NCI-H2107 treated with DMSO at 0.1 percent for 48 hours (cell line): Measurements from ENCODE around the gene PTPRN2.
"Not testable (repeated sequence)": the region's sequence is repeated elsewhere in the genome, so short reads cannot be mapped to it uniquely, and the experiment has no call there.

Experiments used
- DNase-seq: peaks from one replicate; lab custom pipeline; 2025; ENCODE audit not compliant: unreplicated experiment; lab: John Stamatoyannopoulos, UW

PTPRN2 gene

DNA sequence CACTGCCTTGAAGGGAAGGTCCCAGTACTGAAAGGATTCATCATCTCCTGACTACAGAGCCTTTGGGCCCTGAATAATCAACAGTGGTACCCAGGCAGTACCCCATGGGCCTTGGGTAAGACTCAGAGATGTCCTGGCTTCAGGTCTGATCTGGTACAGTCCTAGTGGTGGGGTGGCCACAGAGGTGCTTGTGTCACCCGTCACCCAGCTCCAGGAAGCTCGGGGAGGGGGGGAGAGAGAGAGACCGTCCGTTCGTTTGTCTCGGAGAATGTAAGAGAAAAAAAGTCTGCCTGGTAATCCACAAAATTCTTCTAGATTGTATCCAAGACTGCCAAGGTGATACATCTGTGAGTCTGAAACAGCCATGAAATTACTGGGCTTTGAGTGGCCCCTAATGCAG is 381.3 kb downstream of the PTPRN2 start:
- no peak for DNase-seq

GRCh38 chr7:158204453-158204852 is 383.2 kb downstream of the PTPRN2 start:
- no peak for DNase-seq

- not testable (repeated sequence) for DNase-seq
Measured at GRCh38 chr7:158203948-158204347, 383.7 kb downstream of the PTPRN2 start.

GRCh38 chr7:158194365-158194900 is 393.2 kb downstream of the PTPRN2 start:
- no peak for DNase-seq

DNA sequence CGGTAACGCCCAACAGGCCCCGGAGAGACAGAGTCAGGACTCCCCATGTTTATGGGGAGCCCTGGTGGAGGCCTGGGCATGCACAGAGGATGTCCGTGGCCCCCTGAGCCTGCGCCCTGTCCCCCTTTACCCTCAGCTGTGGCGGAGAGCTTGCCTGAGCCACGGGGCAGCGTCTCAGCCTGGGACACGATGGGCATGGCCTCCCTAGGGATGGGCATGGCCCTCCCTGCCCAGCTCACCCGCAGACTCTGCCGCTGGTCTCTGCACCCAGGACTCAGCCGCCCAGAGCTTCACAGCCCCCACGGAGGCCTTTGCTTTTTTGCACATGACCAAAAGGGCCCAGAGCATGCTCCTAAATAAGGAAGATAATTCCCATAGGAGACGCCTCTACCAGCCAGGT is 394.2 kb downstream of the PTPRN2 start:
- no peak for DNase-seq

DNA sequence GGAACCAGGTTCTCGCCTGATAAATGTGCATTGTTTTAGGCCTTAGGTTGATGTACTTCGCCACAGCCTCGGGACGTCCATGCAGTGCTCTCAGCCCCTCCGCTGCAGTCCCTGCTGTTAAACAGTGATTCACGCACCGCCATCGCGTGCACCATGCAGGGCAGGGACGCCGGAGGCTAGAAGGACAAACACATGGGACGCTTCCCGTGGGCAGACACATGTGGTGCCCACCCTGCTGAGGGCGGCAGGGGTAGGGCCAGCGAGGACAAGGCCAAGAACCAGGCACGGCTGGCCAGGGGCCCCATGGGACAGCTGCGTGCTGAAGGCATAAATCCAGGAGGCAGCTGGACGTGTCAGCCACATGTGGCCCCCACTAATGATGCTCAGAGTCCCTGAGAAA is 394.7 kb downstream of the PTPRN2 start:
- DNase-seq = no peak

DNA sequence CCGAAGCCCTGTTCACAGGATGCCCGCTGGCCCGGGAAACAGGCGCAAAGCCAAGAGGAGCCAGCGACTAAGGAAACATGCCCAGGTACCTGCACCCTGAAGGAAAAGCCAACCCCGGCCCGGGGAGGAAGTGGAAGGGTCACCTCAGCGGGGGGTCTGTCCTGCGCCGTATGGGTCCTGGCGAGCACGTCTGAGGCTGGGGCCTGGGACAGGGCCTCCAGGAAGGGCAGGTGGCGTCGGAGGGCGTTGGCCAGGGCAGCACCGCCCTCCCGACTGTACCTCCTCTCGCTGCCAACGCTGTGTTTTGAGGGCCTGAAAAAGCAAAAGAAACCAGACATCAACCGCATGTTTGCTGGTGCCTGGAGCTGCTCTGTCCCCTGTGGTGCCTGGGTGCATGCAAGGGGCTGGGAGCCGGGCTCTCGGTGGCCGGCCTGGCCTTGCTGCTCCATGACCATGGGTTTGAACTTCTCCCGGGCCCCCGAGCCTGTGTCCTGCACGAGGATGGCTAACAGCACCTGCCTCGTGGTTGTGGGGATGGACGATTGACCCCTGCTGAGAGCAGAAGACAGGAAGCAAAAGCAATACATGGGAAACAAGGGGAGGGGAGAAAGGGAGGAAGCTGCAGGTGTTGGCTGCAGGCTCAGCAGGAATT is 395.3 kb downstream of the PTPRN2 start:
- DNase-seq = no peak

DNA sequence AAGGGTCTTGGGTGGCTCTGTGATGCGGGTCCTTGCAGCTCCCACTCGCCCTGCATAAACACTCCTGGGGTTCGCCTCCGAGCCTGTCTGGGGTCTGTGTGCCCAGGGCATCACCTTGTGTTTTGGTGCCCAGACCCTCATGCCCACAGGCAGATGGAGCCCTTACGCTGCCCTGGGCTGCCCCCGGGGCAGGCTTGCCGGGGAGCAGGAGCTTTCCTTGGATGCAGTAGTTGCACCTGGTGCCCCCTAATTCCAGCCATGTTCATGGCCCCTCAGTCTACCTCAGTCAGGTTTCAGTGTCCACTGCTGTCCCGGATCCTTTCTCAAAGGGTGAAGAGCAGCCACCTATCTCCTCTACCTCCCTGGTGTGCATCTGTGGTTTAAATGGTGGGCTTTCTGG is 396.0 kb downstream of the PTPRN2 start:
- no peak for DNase-seq

GRCh38 chr7:158190756-158191155 is 396.9 kb downstream of the PTPRN2 start:
- DNase-seq = no peak

GRCh38 chr7:158188676-158189075 is 398.9 kb downstream of the PTPRN2 start:
- DNase-seq = no peak

- no peak for DNase-seq
Measured at GRCh38 chr7:158187694-158187994, 400.0 kb downstream of the PTPRN2 start.

DNA sequence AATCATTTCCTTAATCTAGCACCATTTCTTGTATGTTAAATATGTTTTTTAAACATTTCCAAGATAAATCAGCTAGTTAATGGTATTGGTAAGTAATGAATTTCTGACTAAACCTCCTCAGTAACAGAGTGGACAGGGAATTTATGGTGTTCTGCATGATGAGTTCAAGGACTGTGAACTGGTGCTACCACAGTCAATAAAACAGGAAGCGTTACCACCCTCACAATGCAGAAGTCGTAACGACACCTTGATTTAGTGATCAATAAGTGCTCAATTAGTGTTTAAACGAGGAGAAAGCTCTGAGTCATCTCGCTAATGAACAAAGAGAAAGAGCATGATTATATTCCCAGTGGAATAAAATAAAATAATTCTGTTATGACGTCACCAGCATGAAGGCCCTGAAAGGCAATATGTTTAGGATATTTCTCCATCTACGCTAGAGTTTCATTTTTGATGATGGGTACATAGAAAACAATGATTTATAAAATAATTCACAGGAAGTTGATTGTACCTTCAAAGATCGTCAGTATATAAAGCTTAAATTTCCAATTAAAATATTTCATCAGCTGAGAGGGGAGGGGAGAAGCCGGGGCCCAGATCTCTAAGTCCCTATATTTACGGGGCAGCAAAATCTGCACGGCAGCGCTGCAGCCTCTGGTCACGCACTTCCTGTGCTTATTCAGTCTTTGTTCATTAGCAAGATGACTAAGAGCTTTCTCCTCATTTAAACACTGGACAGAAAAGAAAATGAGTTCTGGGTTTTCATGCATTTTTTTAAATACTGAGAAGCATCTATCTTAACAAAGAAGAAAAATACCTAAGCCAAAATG is 400.5 kb downstream of the PTPRN2 start:
- DNase-seq = no peak

DNA sequence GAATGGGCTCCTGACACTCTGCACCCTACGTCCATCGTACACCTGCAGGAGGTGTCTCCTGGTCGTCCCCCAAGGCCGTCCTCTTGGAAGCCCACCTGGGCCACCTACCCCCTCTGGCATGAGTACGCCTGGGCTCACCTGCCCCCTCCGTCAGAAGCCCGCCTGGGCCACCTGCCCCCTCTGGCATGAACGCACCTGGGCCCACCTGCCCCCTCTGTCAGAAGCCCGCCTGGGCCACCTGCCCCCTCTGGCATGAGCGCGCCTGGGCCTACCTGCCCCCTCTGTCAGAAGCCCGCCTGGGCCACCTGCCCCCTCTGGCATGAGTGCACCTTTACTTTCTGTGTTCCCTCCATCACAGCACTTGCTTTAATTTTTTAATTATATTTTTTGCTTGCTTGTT is 401.2 kb downstream of the PTPRN2 start:
- DNase-seq = no peak

DNA sequence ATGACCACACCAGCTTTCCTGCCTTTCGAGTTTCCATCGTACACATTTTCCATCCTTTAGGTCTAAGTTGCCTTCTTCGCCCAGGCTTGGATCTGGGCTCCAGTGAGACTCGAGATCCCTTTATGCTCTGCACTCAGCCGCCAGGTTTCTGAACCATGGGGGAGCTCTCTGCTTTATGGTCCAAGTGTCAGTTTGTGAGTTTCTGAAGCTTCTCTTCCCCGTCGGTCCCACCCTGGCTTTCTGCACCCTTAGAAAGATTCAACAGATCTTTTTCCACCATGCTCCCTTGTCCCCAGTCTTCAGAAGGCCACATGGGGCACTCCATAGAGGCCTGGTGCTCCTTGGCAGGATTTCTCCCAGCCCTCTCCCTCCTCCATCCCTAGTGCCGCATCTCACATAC is 402.0 kb downstream of the PTPRN2 start:
- DNase-seq = no peak

GRCh38 chr7:158183431-158183830 is 404.2 kb downstream of the PTPRN2 start:
- no peak for DNase-seq

- no peak for DNase-seq
Measured at GRCh38 chr7:158176561-158177173, 411.0 kb downstream of the PTPRN2 start.

DNA sequence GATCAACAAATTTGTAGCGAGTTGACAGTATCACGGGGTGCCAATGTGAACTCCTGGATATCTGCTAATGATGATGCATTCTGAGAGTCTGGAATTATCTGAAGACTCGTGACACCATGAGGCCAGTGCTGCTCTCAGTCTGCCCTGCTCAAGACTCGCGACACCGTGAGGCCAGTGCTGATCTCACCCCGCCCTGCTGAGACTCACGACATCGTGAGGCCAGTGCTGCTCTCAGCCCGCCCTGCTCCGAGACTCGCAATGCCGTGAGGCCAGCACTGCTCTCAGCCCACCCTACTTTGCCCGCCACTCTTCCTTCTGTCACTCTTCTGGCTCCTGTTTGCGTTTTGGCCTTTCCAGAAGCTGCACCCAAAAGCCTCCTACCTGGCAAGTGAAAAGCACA is 411.8 kb downstream of the PTPRN2 start:
- DNase-seq = no peak

GRCh38 chr7:158174947-158175346 is 412.7 kb downstream of the PTPRN2 start:
- no peak for DNase-seq

GRCh38 chr7:158167373-158167772 is 420.2 kb downstream of the PTPRN2 start:
- no peak for DNase-seq

GRCh38 chr7:158166386-158167340 is 421.0 kb downstream of the PTPRN2 start:
- no peak for DNase-seq

- DNase-seq = no peak
Measured at GRCh38 chr7:158165711-158166110, 421.9 kb downstream of the PTPRN2 start.
